ENCODE data around the gene ZNF132.

ZNF132 gene

GRCh38 chr19:58400316-58400915, 39.5 kb downstream of the ZNF132 start:
- CTCF ChIA-PET, result no interaction called here

GRCh38 chr19:58399903-58400302, 40.0 kb downstream of the ZNF132 start:
- ChIA-PET POLR2A (interaction anchor here (1.2 kb wide), 1 partner anchor 12 kb away, joined by 5 read pairs; no protein-coding TSS in a partner anchor), CTCF (no interaction called here)
- DNase-seq (ENCODE audit: extremely low spot score), result no peak
- TF ChIP-seq CTCF (IDR thresholded peaks at IDR 0.05; ENCODE audit: control extremely low read depth, extremely low read depth, low read depth, missing control alignments), result no peak

More at GRCh38 chr19:58400316-58400915, 39.5 kb downstream of the ZNF132 start:
- POLR2A ChIA-PET, result interaction anchor here (1.2 kb wide), 1 partner anchor 12 kb away, joined by 5 read pairs; no protein-coding TSS in a partner anchor
- DNase-seq (ENCODE audit: extremely low spot score), result no peak
- TF ChIP-seq CTCF (IDR thresholded peaks at IDR 0.05; ENCODE audit: control extremely low read depth, extremely low read depth, low read depth, missing control alignments), result no peak

- POLR2A ChIA-PET, result no interaction called here
- TF ChIP-seq CTCF (IDR thresholded peaks at IDR 0.05; ENCODE audit: control extremely low read depth, extremely low read depth, low read depth, missing control alignments), result no peak
Observed at GRCh38 chr19:58398545-58398944, 41.4 kb downstream of the ZNF132 start.

GRCh38 chr19:58398087-58398486, 41.9 kb downstream of the ZNF132 start:
- no peak for TF ChIP-seq CTCF (IDR thresholded peaks at IDR 0.05; ENCODE audit: control extremely low read depth, extremely low read depth, low read depth, missing control alignments)
- POLR2A ChIA-PET, result no interaction called here
- no peak for DNase-seq (ENCODE audit: extremely low spot score)
- CTCF ChIA-PET, result no interaction called here

More at GRCh38 chr19:58398545-58398944, 41.4 kb downstream of the ZNF132 start:
- no peak for DNase-seq (ENCODE audit: extremely low spot score)
- CTCF ChIA-PET, result no interaction called here

GRCh38 chr19:58397533-58398037, 42.4 kb downstream of the ZNF132 start:
- no peak for TF ChIP-seq CTCF (IDR thresholded peaks at IDR 0.05; ENCODE audit: control extremely low read depth, extremely low read depth, low read depth, missing control alignments)
- no peak for DNase-seq (ENCODE audit: extremely low spot score)
- ChIA-PET POLR2A (no interaction called here), CTCF (no interaction called here)

GRCh38 chr19:58396691-58397532, 43.0 kb downstream of the ZNF132 start:
- ChIA-PET POLR2A (no interaction called here), CTCF (no interaction called here)
- no peak for TF ChIP-seq CTCF (IDR thresholded peaks at IDR 0.05; ENCODE audit: control extremely low read depth, extremely low read depth, low read depth, missing control alignments)
- DNase-seq (ENCODE audit: extremely low spot score), result no peak
